ENCODE measurements around the gene EPB41L4A. TPM values are rescaled to one million over a fixed set of nuclear protein-coding genes. Genes with fewer than 3 reads are reported as not detected.
"Not testable (repeated sequence)": the region's sequence is repeated elsewhere in the genome, so short reads cannot be mapped to it uniquely, and the experiment has no call there.

Gene EPB41L4A
- total RNA-seq (10 to 100 TPM in 2 of 7 donors, 1 to 10 TPM in 5; 3.8 to 12.3 (median 7.9) TPM), polyA plus RNA-seq (10 to 100 TPM in 1 of 2 donors, 1 to 10 TPM in 1; 2.7 to 10.5 TPM)
- long read RNA-seq, donor 1, partial matches to known transcripts: 5 of 11 reads
- long read RNA-seq, donor 1, other reads (novel, unspliced or antisense): 6 of 11 reads
- long read RNA-seq, donor 2, full-length matches to known transcripts: 2 of 8 reads
- long read RNA-seq, donor 2, partial matches to known transcripts: 6 of 8 reads
- long read RNA-seq, donor 2, other reads (novel, unspliced or antisense): 0 of 8 reads
- long read RNA-seq, donor 3, full-length matches to known transcripts: 1 of 6 reads
- long read RNA-seq, donor 3, partial matches to known transcripts: 0 of 6 reads
- long read RNA-seq, donor 3, other reads (novel, unspliced or antisense): 5 of 6 reads

DNA sequence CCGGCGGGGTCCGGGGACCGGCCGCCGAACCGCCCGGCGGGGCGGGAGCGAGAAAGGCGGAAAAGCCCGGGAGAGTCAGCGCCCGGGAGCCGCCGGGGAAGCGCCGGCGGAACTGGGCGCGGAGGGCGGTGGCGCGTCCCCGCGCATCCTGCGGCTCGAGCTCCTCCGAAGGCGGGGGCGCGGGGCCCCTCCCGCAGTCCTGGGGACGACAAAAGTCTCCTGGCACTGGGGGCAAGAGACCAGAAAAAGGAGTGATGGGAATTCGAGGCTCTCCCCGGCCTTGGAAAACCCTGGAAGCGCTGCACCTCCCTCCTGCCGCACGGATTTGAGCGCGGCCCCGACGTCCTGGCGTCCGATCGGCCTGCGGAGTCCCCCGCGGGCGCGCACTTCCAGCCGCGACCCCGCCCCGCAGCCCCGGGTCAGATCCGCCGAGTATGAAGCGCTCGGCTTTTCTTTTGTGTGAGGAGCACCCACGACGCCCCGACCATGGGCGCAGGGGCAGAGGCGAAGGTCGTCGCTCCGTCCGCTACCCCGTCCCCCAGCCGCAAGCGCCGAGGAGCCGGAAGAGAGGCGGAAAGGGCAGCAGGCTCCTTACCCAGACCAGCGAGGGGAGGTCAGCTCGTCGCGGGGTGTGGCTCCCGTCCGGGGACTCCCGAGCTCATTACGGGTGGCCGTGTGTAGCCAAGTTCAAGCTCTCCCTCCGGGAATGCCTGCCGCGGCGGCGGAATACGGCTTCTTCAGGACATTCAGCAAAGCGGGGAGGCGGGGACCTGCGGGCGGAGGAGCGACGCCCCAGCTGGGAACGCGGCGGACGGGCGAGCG, at the start of gene EPB41L4A:
EPB41L4A (minus strand) TSS at position 114 of the 822 bp plus-strand sequence. CDS start 238 bp downstream, outside the sequence.
- TF ChIP-seq POLR2A (IDR thresholded peaks at IDR 0.05) (no peak), EP300 (IDR thresholded peaks at IDR 0.05) (no peak)
- TF ChIP-seq, protein P1, sequence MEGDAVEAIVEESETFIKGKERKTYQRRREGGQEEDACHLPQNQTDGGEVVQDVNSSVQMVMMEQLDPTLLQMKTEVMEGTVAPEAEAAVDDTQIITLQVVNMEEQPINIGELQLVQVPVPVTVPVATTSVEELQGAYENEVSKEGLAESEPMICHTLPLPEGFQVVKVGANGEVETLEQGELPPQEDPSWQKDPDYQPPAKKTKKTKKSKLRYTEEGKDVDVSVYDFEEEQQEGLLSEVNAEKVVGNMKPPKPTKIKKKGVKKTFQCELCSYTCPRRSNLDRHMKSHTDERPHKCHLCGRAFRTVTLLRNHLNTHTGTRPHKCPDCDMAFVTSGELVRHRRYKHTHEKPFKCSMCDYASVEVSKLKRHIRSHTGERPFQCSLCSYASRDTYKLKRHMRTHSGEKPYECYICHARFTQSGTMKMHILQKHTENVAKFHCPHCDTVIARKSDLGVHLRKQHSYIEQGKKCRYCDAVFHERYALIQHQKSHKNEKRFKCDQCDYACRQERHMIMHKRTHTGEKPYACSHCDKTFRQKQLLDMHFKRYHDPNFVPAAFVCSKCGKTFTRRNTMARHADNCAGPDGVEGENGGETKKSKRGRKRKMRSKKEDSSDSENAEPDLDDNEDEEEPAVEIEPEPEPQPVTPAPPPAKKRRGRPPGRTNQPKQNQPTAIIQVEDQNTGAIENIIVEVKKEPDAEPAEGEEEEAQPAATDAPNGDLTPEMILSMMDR (IDR thresholded peaks at IDR 0.05): no peak

DNA sequence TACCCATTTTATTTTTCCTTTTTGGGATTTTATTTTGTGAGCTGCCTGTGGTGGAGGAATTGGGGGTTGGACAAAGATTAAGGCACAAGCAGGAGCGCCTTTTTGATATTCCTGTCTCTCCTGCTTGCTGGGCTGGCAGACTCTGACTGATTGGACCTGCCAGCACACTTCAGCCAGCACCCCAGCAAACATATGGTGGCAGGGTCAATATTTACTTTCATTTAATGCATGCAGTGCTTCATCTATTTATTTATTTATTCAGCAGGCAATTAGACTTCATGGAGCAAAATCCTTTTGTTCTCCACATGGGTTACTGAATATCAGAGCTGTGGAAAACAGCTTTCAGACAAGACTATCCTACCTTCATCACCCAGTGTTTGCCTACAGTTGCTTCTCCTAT, 48.4 kb upstream of the EPB41L4A start:
- Histone ChIP-seq H3K36me3 (no peaks in the 10 kb centered on the region), H3K4me1 (ENCODE audit: insufficient read depth) (no peaks in the 10 kb centered on the region), H3K4me3 (no peak overlapping the region), H3K27me3 (no peaks in the 10 kb centered on the region), H3K9me3 (no peaks in the 10 kb centered on the region), H3K27ac (no peak overlapping the region)
- TF ChIP-seq EP300 (IDR thresholded peaks at IDR 0.05) (no peak), POLR2A (IDR thresholded peaks at IDR 0.05) (no peak)
- TF ChIP-seq, protein P1 (IDR thresholded peaks at IDR 0.05): no peak
- intact Hi-C loops (cut with DNase I): no loop called here
- 80 to 94% (median 88%) methylated on average over 1 of the region's 1 CpG for WGBS, 3 donors
- DNase-seq: no peak

More for the DNA sequence above, at the start of gene EPB41L4A:
- Histone ChIP-seq H3K4me1 (ENCODE audit: insufficient read depth) (no peaks in the 10 kb centered on the region), H3K27me3 (no peaks in the 10 kb centered on the region), H3K4me3 (peak within 1 kb of the TSS; percentile 82), H3K36me3 (no peaks in the 10 kb centered on the region), H3K9me3 (no peaks in the 10 kb centered on the region), H3K27ac (peak within 1 kb of the TSS; percentile 28 to 60)
- peak; percentile 26 to 66 (median 47) for DNase-seq
- intact Hi-C loops (cut with DNase I): loop anchor here in 3 of 4 donors (10.0 kb wide), 1 partner anchor 245 kb away; no protein-coding TSS in a partner anchor
- 0 to 1% (median 0%) methylated on average over 100 to 103 of the region's 103 CpGs for WGBS, 3 donors

- DNase-seq; intact Hi-C loops (cut with DNase I); H3K27ac ChIP-seq; H3K36me3 ChIP-seq; H3K4me3 ChIP-seq; H3K4me1 ChIP-seq (ENCODE audit: insufficient read depth); H3K27me3 ChIP-seq; H3K9me3 ChIP-seq: not testable (repeated sequence)
- WGBS, 3 donors: 85 to 92% (median 90%) methylated on average over 10 of the region's 10 CpGs
Measured at GRCh38 chr5:112466261-112466660, 47.2 kb upstream of the EPB41L4A start.

GRCh38 chr5:112447187-112447760, 28.2 kb upstream of the EPB41L4A start:
- H3K9me3 ChIP-seq; H3K4me3 ChIP-seq; H3K4me1 ChIP-seq (ENCODE audit: insufficient read depth); H3K36me3 ChIP-seq; H3K27me3 ChIP-seq; DNase-seq; H3K27ac ChIP-seq; intact Hi-C loops (cut with DNase I): not testable (repeated sequence)
- 82 to 87% (median 86%) methylated on average over 10 of the region's 10 CpGs for WGBS, 3 donors

DNA sequence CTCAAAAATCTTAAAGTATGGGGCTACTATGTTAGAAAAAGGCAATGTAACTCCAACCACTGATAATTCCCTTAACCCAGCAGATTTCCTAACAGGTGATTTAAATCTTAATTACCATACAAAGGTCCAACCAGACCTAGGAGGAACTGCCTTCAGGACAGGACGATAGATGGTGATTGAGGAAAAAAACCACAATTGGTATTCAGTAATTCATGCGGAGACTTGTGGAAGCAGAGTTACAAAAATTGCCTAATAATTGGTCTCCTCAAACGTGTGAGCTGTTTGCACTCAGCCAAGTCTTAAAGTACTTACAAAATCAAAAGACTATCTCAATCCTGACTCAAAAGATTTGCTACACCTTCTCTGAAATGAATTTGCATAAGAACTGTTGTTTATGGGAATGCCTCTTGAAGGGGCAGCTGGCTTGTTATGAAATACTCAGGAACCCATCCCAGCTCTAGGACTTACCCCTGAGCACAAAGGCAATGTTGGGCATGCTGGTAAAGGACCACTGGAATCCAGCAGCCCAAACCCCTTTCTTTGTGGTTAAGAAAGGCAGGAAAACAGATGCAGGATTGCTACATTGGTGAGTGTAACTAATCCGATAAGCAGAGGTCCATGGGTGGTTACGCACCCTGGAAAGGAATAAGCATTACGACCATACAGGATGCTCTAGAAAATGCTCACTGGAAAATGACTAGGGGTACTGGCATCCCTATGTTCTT, 26.7 kb upstream of the EPB41L4A start:
- Histone ChIP-seq H3K27ac (no peak overlapping the region), H3K4me1 (ENCODE audit: insufficient read depth) (no peaks in the 10 kb centered on the region), H3K9me3 (no peaks in the 10 kb centered on the region), H3K4me3 (no peak overlapping the region), H3K36me3 (no peaks in the 10 kb centered on the region), H3K27me3 (no peaks in the 10 kb centered on the region)
- no peak for DNase-seq
- 80 to 81% (median 81%) methylated on average over 6 of the region's 6 CpGs for WGBS, 3 donors
- TF ChIP-seq, protein P1 (IDR thresholded peaks at IDR 0.05): no peak
- no peak for TF ChIP-seq POLR2A (IDR thresholded peaks at IDR 0.05)
- no peak for TF ChIP-seq EP300 (IDR thresholded peaks at IDR 0.05)
- intact Hi-C loops (cut with DNase I): no loop called here

DNA sequence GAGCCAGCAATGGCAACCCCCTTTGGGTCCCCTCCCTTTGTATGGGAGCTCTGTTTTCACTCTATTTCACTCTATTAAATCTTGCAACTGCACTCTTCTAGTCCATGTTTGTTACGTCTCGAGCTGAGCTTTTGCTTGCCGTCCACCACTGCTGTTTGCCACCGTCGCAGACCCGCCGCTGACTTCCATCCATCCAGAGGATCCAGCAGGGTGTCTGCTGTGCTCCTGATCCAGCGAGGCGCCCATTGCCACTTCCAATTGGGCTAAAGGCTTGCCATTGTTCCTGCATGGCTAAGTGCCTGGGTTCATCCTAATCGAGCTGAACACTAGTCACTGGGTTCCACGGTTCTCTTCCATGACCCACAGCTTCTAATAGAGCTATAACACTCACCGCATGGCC, 24.9 kb upstream of the EPB41L4A start:
- H3K4me3 ChIP-seq; DNase-seq; H3K9me3 ChIP-seq; intact Hi-C loops (cut with DNase I); H3K36me3 ChIP-seq; H3K27me3 ChIP-seq; H3K27ac ChIP-seq; H3K4me1 ChIP-seq (ENCODE audit: insufficient read depth): not testable (repeated sequence)
- 89 to 95% (median 91%) methylated on average over 11 to 12 of the region's 12 CpGs for WGBS, 3 donors

Data from ovary (tissue), 10 donors.